ENCODE results near the gene EPYC.

Gene EPYC

GRCh38 chr12:91004872-91005271 is at the start of gene EPYC:
TSS of gene EPYC (minus strand) at chr12:91004972. CDS start at chr12:91002565, 2,407 bp downstream.
- no peak for DNase-seq (ENCODE audit: low read depth)

DNA sequence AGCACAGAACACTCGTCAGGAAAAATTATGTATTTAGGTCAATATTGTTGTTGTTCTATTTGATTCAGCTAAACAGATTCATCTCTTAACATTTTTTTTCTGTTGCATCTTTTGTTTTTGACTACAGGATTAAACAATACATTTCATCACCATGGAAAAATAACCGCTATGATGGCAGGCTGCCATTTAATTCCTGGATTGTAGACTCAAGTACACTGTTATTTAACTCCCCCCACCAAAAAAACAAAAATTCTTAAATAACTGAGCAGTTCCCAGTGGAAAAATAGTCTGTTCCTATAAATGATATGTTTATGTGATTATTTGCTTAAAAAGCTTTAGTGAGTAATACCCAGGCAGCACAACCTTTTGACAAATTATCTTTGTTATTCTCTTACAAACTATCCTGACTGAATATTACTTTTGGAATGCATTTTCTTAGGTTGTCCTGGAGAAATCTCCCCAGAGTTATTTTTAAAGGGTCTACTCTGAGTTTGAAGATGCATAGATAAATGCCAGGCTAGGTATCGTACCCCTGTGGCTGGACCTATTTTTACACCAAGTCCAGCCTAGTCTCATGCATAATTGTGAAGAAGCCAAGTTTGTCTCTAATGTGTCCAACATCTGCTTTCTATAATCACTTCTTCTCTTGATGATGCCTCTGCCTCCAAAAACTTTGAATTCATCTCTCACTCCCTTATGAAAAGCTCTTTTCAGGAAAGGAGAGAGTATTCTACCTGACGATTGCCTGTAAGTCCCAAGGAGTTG is 49.4 kb upstream of the EPYC start:
- DNase-seq (ENCODE audit: low read depth), result peak; percentile 21

GRCh38 chr12:91052026-91052425 is 47.3 kb upstream of the EPYC start:
- no peak for DNase-seq (ENCODE audit: low read depth)

GRCh38 chr12:91044586-91044985 is 39.8 kb upstream of the EPYC start:
- DNase-seq (ENCODE audit: low read depth), result no peak

GRCh38 chr12:91043408-91043807 is 38.6 kb upstream of the EPYC start:
- no peak for DNase-seq (ENCODE audit: low read depth)

- DNase-seq (ENCODE audit: low read depth), result peak; percentile 43
These were observed 35.5 kb upstream of the EPYC start for GRCh38 chr12:91040096-91040755.

DNA sequence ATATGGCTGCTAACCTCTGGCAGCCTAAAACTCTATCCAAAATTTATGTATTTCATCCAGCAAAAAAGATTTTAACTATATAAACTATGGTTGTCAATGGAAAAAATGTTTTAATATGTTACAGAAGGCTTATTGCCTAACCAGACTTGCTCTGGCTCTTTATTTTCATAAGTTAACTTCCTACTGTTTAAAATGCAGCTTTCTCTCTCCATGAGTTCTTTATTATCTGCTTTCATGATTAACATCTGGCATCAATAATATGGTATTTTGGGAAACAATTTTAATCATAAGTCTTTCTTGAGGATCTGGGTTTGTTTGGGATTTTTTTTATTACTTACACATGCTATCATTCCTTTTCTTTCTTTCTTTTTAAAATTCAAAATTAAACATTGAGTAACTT is 32.5 kb upstream of the EPYC start:
- no peak for DNase-seq (ENCODE audit: low read depth)

DNA sequence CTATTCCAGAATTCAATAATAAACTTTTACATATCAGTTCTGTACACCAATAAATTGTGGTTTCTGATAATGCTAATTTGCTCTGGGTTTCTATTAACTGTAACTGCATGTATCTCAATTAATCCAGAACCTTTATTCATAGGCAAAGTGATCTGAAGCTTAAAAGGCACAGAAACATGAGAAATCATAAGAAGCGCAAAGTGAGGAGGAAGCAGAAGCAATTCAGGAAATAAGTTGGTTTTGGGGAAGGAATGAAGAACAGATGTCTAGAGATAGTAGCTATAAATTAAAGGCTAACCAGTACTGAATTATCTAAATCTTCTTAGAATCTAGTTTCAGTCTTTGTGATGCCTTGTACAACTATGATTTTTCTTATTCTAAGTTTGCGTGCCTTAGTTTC is 28.5 kb upstream of the EPYC start:
- DNase-seq (ENCODE audit: low read depth), result no peak

GRCh38 chr12:91023326-91024004 is 18.7 kb upstream of the EPYC start:
- peak; percentile 78 for DNase-seq (ENCODE audit: low read depth)

GRCh38 chr12:91021076-91021475 is 16.3 kb upstream of the EPYC start:
- DNase-seq (ENCODE audit: low read depth), result no peak

GRCh38 chr12:91019455-91019854 is 14.7 kb upstream of the EPYC start:
- no peak for DNase-seq (ENCODE audit: low read depth)

GRCh38 chr12:91017511-91018263 is 12.9 kb upstream of the EPYC start:
- DNase-seq (ENCODE audit: low read depth), result no peak

DNA sequence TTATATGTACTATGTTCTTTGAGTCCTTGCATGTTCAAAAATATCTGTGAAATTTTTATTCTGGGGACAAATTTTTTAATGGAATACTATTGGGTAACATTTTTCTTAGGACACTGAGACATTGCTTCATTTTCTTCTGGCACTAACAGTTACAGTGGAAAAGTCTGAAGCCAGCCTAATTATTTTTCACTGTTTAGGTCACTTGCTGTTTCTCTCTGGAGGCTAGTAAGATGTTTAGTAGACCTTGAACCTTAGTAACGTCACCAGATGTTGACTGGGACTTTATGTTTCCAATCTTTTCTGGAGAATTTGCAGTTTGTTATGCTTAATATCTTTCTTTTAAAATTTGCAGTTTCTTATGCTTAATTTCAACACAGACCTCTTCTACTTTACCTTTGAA is 12.3 kb upstream of the EPYC start:
- no peak for DNase-seq (ENCODE audit: low read depth)

- peak; percentile 6 for DNase-seq (ENCODE audit: low read depth)
These were observed 4.7 kb upstream of the EPYC start for GRCh38 chr12:91009319-91009950.

- DNase-seq (ENCODE audit: low read depth), result no peak
These were observed 2.9 kb upstream of the EPYC start for GRCh38 chr12:91007531-91008290.

DNA sequence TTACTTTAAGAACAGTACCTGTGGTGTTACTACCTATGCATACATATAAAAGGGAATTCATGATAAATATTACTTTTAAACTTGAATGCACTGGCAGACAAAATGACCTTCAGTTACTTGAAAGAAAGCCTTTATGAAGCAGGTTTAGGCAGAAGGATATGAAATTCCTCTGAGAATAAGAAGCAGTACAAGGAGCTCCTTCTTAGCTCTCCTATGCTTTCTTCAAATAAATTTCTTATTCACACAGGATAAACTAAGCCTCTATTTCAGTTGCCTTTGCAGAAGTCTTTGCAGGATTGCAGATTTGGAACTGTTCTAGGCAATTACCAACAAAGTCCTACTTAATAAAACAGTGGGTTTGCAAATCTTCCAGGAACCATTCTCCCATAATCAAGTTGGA is 1.0 kb downstream of the EPYC start:
- no peak for DNase-seq (ENCODE audit: low read depth)

- no peak for DNase-seq (ENCODE audit: low read depth)
These were observed 3.5 kb downstream of the EPYC start for GRCh38 chr12:91001306-91001705.

DNA sequence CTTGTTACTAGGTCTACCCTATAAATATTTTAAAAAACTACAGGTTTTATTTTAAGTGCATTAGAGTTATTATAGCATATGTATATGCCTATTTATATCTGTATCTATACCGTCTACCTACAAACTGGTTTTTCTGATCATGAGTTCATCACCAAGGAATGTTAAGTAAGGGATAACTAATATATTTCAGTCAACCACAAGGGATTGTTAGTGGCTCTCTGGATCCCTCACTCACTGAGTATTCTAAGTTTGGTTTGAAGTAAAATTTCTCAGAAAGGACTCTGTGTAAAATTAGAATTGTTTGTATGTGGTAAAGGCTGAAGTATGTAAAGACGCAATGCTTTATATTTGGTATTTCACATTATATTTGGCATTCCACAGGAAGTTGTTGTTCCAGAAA is 4.8 kb downstream of the EPYC start:
- peak; percentile 53 for DNase-seq (ENCODE audit: low read depth)

DNA sequence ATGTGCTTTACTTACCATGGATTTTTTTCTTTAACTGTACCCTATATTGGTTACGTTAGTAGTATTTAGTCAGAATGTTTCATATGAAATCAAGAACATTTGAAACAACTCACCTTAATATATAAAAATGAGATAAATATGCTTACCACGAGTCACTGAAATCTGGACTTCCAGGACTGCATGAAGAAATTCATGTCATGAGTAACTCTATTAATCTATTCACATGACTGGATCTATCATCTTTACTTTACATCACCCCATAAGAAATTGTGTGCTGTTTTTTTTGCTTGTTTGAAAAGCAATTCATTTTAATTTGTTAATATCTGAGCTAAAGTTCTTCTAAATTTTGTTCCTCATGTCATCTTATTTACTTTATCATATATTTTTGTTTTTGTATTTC is 5.2 kb downstream of the EPYC start:
- peak; percentile 15 for DNase-seq (ENCODE audit: low read depth)

DNA sequence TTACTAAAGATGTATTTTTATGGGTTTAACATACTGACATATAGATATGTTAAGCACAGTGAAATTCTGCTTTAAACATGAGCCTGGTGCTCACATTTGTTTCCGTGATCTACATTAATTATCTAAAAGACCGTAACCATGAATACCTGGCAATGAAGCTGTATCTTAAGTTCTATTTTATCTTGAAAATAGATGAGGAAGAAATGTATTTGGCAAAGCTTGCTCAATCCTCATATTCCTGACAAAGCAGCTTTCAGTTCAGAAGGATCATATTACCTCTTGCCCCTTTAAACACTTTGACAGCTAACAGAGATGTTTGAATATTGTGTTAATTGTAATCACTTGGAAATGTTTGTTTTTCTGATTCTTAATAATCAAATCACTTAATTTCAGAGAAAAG is 9.8 kb downstream of the EPYC start:
- no peak for DNase-seq (ENCODE audit: low read depth)

DNA sequence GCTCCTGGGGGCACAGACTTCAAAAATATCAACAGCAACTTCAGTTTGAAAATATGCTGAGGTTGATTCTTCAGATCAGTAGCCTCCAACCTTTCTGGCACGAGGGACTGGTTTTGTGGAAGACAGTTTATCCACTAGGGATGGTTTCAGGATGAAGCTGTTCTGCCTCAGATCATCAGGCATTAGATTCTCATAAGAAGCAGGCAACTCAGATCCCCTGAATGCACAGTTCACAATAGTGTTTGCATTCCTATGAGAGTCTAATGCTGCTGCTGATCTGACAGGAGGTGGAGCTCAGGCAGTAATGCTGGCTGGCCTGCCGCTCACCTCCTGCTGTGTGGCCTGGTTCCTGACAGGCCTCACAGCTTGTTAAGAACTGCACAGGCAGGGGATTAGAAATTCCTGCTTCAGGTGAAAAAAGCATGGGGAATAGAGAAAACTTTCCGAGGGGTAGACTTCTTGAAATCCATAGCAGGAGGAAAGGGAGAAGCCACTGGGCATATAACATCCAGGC is 12.8 kb downstream of the EPYC start:
- no peak for DNase-seq (ENCODE audit: low read depth)
